Measurements from ENCODE around the gene SUCO.
A peak's percentile ranks its signal among the peaks of the same experiment; 100 is the strongest.
"Not testable (repeated sequence)": the region's sequence is repeated elsewhere in the genome, so short reads cannot be mapped to it uniquely, and the experiment has no call there.

SUCO gene

DNA sequence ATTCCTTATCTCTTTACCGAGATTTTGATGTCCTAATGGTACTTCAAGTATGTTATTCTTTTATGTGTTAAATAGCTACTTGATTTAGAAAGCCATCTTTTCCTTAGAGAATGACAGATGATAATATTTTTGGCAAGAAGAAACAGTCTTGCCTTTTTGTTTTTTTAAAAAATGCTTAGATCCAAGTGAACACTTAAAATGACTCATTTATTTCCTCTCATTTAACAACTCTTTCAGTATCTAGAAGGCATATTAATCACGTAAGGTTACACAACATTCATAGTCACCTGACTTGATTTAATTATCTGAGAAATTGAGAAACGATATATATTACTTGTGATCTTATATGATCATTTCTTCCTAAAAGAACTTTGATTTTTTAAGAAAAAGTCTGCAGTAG, 52.4 kb downstream of the SUCO start:
- TF ChIP-seq, protein P1, sequence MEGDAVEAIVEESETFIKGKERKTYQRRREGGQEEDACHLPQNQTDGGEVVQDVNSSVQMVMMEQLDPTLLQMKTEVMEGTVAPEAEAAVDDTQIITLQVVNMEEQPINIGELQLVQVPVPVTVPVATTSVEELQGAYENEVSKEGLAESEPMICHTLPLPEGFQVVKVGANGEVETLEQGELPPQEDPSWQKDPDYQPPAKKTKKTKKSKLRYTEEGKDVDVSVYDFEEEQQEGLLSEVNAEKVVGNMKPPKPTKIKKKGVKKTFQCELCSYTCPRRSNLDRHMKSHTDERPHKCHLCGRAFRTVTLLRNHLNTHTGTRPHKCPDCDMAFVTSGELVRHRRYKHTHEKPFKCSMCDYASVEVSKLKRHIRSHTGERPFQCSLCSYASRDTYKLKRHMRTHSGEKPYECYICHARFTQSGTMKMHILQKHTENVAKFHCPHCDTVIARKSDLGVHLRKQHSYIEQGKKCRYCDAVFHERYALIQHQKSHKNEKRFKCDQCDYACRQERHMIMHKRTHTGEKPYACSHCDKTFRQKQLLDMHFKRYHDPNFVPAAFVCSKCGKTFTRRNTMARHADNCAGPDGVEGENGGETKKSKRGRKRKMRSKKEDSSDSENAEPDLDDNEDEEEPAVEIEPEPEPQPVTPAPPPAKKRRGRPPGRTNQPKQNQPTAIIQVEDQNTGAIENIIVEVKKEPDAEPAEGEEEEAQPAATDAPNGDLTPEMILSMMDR (IDR thresholded peaks at IDR 0.05; ENCODE audit: low read depth, low read length, missing control alignments): no peak
- H3K4me3 ChIP-seq (replicated peaks; ENCODE audit: low read depth, low read length): no peak overlapping the region

DNA sequence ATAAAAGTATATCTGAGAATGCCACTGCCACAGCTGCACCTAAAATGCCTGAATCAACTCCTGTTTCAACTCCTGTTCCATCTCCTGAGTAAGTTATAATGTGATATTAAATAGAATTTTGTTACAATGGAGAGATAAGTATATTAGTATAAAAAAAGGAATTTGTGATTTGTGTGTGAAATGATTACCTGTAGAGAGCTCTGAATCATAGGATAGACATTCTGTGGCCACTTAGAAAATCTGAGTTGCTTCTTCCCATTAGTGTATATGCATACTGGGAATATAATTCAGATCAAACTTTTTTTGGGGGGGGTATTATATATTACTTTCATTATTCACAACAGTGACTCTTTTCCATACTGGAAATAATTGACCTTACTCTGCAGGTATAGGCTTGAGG, 52.9 kb downstream of the SUCO start:
- no peak overlapping the region for H3K4me3 ChIP-seq (replicated peaks; ENCODE audit: low read depth, low read length)
- TF ChIP-seq, protein P1 (IDR thresholded peaks at IDR 0.05; ENCODE audit: low read depth, low read length, missing control alignments): no peak
- DNase-seq (ENCODE audit: extremely low read depth, low read depth): no peak

More for the DNA sequence above, 52.4 kb downstream of the SUCO start:
- DNase-seq (ENCODE audit: extremely low read depth, low read depth): no peak

DNA sequence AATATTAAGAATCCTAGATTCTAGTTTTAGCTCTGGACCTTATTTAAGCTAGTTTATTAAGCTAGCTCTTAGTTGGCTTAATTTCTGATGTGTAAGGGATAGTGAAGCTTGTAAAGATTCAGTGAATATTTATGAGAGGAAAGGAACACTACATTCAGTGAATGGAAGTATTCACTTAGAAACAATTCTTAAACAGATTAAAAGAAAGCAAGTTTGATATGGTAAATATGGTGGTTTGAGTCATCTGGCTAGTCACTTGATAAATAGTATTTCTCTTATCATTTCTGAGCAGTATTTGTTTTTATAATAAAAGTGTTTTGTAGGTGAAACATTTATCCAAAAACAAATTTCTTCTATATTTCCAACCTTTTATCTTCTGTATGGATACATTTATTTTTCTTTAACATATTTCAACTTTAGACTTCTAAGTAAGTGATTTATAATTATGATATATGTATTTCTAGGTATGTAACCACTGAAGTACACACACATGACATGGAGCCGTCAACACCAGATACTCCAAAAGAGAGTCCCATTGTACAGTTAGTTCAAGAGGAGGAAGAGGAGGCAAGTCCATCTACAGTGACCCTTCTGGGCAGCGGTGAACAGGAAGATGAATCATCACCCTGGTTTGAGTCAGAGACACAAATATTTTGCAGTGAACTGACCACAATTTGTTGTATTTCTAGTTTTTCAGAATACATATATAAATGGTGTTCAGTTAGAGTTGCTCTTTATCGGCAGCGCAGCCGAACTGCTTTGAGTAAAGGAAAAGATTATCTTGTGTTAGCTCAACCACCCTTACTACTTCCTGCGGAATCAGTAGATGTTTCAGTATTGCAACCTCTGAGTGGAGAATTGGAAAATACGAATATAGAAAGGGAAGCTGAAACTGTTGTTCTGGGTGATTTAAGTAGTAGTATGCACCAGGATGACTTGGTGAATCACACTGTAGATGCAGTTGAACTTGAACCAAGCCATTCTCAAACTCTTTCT, 55.6 kb downstream of the SUCO start:
- TF ChIP-seq, protein P1 (IDR thresholded peaks at IDR 0.05; ENCODE audit: low read depth, low read length, missing control alignments): no peak
- peak; percentile 67 for DNase-seq (ENCODE audit: extremely low read depth, low read depth)
- no peak overlapping the region for H3K4me3 ChIP-seq (replicated peaks; ENCODE audit: low read depth, low read length)

DNA sequence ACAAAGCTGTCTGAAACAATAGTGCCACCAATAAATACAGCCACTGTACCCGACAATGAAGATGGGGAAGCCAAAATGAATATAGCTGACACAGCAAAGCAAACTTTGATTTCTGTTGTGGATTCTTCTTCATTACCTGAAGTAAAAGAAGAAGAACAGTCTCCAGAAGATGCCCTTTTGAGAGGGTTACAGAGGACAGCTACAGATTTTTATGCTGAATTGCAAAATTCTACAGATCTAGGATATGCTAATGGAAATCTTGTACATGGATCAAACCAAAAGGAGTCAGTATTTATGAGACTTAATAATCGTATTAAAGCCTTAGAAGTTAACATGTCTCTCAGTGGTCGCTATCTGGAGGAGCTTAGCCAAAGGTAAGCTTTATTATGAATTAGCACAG, 56.6 kb downstream of the SUCO start:
- no peak for DNase-seq (ENCODE audit: extremely low read depth, low read depth)
- no peak overlapping the region for H3K4me3 ChIP-seq (replicated peaks; ENCODE audit: low read depth, low read length)
- TF ChIP-seq, protein P1 (IDR thresholded peaks at IDR 0.05; ENCODE audit: low read depth, low read length, missing control alignments): no peak

DNA sequence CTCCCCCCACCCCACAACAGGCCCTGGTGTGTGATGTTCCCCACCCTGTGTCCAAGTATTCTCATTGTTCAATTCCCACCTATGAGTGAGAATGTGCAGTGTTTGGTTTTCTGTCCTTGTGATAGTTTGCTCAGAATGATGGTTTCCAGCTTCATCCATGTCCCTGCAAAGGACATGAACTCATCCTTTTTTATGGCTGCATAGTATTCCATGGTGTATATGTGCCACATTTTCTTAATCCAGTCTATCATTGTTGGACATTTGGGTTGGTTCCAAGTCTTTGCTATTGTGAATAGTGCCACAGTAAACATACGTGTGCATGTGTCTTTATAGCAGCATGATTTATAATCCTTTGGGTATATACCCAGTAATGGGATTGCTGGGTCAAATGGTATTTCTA, 58.5 kb downstream of the SUCO start:
- DNase-seq (ENCODE audit: extremely low read depth, low read depth); H3K4me3 ChIP-seq (replicated peaks; ENCODE audit: low read depth, low read length): not testable (repeated sequence)

DNA sequence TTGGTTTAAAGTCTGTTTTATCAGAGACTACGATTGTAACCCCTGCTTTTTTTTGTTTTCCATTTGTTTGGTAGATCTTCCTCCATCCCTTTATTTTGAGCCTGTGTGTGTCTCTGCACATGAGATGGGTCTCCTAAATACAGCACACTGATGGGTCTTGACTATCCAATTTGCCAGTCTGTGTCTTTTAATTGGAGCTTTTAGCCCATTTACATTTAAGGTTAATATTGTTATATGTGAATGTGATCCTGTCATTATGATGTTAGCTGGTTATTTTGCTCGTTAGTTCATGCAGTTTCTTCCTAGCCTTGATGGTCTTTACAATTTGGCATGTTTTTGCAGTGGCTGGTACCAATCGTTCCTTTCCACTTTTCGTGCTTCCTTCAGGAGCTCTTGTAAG, 62.1 kb downstream of the SUCO start:
- H3K4me3 ChIP-seq (replicated peaks; ENCODE audit: low read depth, low read length); DNase-seq (ENCODE audit: extremely low read depth, low read depth): not testable (repeated sequence)

DNA sequence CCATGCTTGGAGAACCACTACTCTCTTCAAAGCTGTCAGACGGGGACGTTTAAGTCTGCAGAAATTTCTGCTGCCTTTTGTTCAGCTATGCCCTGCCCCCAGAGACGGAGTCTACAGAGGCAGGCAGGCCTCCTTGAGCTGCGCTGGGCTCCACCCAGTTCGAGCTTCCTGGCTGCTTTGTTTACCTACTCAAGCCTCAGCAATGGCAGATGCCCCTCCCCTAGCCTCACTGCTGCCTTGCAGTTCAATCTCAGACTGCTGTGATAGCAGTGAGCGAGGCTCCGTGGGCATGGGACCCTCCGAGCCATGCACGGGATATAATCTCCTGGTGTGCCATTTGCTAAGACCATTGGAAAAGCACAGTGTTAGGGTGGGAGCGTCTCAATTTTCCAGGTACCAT, 63.8 kb downstream of the SUCO start:
- DNase-seq (ENCODE audit: extremely low read depth, low read depth): not testable (repeated sequence)

DNA sequence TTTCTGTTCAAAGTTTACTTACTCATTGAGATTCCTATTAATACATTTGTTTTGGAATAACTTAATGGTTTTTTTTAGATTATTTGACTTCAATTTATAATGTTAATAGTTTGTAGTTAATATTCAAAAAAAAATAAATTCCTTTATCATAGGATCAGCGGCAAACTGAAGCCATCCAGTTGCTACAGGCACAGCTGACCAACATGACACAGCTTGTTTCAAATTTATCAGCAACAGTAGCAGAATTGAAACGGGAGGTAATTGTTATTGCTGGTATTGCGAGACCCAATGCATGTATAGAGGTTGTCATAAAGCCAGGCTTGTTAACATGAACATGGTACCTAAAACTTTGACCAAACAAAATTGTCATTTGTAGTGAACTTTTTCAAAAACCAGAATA, 67.0 kb downstream of the SUCO start:
- TF ChIP-seq, protein P1 (IDR thresholded peaks at IDR 0.05; ENCODE audit: low read depth, low read length, missing control alignments): no peak
- H3K4me3 ChIP-seq (replicated peaks; ENCODE audit: low read depth, low read length): no peak overlapping the region
- no peak for DNase-seq (ENCODE audit: extremely low read depth, low read depth)

More for the DNA sequence above, 63.8 kb downstream of the SUCO start:
- not testable (repeated sequence) for H3K4me3 ChIP-seq (replicated peaks; ENCODE audit: low read depth, low read length)
